RWPE2 (cell line): ENCODE measurements around the gene EXT2.

ENCODE experiments used
- ATAC-seq: fragments of 200-7000 bp; cut with Tn5 transposase; 3 replicates; pipeline ENCODE4 v1.9.1; 2021; ENCODE audit warnings: low read depth
- DNase-seq: peaks from one replicate; pipeline ENCODE4 v3.0.0-alpha.2; 2020; ENCODE audit warnings: low spot score
- H3K27ac ChIP-seq: fragments of 450-650 bp; 2 replicates; pipeline ENCODE4 v1.5.1; 2017; ENCODE audit warnings: mild to moderate bottlenecking; ENCODE audit not compliant: poor library complexity, severe bottlenecking
- H3K27me3 ChIP-seq: fragments of 250-450 bp; sonication (Bioruptor Pico); 2 replicates; pipeline ENCODE4 v1.5.1; 2021; ENCODE audit warnings: mild to moderate bottlenecking, moderate library complexity; ENCODE audit not compliant: insufficient read depth, poor library complexity, severe bottlenecking
- H3K36me3 ChIP-seq: fragments of 250-450 bp; sonication (Bioruptor Pico); 2 replicates; pipeline ENCODE4 v1.5.1; 2020; ENCODE audit warnings: low read depth, mild to moderate bottlenecking, moderate library complexity
- H3K4me1 ChIP-seq: fragments of 250-450 bp; sonication (Bioruptor Pico); 2 replicates; pipeline ENCODE4 v1.5.1; 2021; ENCODE audit warnings: mild to moderate bottlenecking, moderate library complexity; ENCODE audit not compliant: insufficient read depth, poor library complexity, severe bottlenecking
- H3K4me3 ChIP-seq: fragments of 250-450 bp; sonication (Bioruptor Pico); 2 replicates; pipeline ENCODE4 v1.5.1; 2021; ENCODE audit warnings: mild to moderate bottlenecking, moderate library complexity; ENCODE audit not compliant: severe bottlenecking
- H3K9me3 ChIP-seq: fragments of 250-450 bp; sonication (Bioruptor Pico); 2 replicates; pipeline ENCODE4 v1.5.1; 2021; ENCODE audit warnings: mild to moderate bottlenecking, moderate library complexity; ENCODE audit not compliant: severe bottlenecking
- TF ChIP-seq, protein P1 (sequence below): fragments of 450-650 bp; IDR thresholded peaks from one replicate; pipeline ENCODE4 v1.5.1; 2017; ENCODE audit warnings: mild to moderate bottlenecking, moderate library complexity; ENCODE audit not compliant: poor library complexity, severe bottlenecking

Gene EXT2

DNA sequence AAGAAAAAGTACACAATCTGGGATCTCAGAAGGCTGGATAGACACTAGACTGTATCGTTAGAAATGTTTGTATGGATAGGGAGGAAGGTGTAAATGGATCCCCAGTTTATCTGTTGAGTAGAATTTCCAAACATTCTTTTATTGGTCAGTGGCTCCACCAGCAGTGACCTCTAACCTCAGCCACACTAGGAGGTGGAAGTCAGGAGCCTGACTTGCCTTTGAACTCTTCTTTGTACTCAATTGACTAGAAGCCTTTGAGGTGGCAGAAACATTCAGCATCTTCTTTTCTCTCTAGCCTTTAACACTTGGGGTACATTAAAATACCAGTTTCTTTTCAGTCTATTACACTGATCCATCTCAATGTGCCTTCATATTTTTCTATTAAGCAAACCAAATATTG, 39.1 kb downstream of the EXT2 start:
- TF ChIP-seq, protein P1, sequence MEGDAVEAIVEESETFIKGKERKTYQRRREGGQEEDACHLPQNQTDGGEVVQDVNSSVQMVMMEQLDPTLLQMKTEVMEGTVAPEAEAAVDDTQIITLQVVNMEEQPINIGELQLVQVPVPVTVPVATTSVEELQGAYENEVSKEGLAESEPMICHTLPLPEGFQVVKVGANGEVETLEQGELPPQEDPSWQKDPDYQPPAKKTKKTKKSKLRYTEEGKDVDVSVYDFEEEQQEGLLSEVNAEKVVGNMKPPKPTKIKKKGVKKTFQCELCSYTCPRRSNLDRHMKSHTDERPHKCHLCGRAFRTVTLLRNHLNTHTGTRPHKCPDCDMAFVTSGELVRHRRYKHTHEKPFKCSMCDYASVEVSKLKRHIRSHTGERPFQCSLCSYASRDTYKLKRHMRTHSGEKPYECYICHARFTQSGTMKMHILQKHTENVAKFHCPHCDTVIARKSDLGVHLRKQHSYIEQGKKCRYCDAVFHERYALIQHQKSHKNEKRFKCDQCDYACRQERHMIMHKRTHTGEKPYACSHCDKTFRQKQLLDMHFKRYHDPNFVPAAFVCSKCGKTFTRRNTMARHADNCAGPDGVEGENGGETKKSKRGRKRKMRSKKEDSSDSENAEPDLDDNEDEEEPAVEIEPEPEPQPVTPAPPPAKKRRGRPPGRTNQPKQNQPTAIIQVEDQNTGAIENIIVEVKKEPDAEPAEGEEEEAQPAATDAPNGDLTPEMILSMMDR: no peak
- Histone ChIP-seq H3K9me3 (no peaks in the 10 kb centered on the region), H3K4me3 (no peak overlapping the region), H3K27ac (no peak overlapping the region), H3K27me3 (no peaks in the 10 kb centered on the region), H3K36me3 (peaks cover 41% of the 10 kb centered on the region), H3K4me1 (no peaks in the 10 kb centered on the region)
- ATAC-seq (no peak), DNase-seq (no peak)

DNA sequence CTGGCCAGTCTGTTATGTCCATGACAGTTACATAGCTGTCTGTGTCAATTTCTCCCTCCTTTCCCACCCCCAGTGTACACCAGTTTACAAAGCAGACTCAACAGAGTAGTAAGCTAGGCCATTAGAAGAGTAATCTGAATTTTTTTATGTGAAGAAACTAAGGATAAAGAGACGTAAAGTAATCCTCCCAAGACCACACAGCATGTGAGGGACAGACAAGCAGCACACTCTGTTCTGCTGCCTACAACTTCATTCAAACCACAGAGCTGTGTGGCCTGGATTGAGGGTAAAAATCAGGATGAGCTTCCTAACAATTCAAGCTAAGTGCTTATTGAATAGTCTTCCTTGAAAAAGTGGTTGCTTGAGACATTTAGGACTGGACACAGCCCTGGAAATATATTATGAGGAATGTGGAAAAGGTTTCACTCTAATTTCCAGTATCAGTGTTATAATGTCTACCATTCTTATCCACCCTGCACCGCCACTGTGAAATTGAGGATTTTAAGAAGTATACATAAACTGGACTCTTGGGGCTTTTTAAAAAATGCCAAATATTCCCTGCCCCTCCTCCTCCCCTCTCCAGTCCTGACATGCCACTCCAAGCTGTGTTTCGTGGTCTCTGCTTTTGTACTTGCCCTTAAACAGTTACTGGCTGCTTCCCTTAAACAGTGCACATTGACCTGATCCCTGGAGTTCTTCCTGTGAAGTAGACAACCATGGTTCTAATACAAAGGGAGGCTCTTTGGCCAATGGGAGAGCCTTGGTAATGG, 40.9 kb downstream of the EXT2 start:
- no peaks in the 10 kb centered on the region for H3K4me1 ChIP-seq

DNA sequence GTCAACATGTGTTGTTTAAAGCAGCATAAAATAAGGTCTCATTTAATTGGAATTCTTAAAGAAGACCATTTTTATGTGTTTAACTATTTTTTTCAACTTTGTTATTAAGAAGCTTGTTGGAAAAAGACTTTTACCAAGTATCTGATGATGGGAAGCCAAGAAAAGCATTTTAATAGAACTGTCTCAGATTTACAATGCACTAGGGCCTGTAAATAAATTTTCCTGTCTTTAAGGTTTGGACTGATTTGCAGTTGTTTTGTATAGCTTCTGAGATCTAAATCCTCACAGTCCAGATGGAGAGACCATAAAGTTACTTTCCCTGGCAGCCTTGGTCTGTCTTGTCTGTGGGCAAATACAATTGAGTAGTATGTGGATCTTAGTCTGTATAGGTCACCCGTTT, 41.6 kb downstream of the EXT2 start:
- Histone ChIP-seq H3K4me3 (no peak overlapping the region), H3K9me3 (no peaks in the 10 kb centered on the region), H3K4me1 (no peaks in the 10 kb centered on the region), H3K27me3 (no peaks in the 10 kb centered on the region), H3K36me3 (peaks cover 35% of the 10 kb centered on the region), H3K27ac (no peak overlapping the region)
- TF ChIP-seq, protein P1: no peak
- no peak for DNase-seq
- ATAC-seq: no peak

More for the DNA sequence above, 40.9 kb downstream of the EXT2 start:
- Histone ChIP-seq H3K4me3 (no peak overlapping the region), H3K36me3 (peaks cover 37% of the 10 kb centered on the region), H3K27me3 (no peaks in the 10 kb centered on the region), H3K9me3 (no peaks in the 10 kb centered on the region), H3K27ac (no peak overlapping the region)
- ATAC-seq: no peak
- TF ChIP-seq, protein P1: no peak
- DNase-seq: no peak

DNA sequence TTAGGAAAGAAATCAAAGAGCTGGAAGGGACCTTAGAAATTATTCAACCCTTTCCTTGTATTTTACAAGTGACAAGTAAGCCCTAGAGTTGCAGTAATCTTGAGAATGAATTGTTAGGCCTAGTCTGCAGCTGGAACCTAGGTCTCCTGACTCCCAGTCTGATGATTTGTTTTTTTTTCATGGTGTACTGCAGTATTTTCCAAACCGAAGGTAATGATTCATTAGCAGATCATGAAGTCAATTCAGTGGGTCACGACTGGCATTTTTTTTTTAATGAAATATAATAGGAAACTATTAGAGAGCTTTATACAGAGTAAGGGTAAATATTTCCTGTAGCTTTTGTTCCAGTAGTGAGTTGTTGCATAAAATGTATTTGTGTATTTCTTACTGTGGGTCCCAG, 42.8 kb downstream of the EXT2 start:
- peaks cover 39% of the 10 kb centered on the region for H3K36me3 ChIP-seq
- H3K9me3 ChIP-seq: no peaks in the 10 kb centered on the region
- H3K4me1 ChIP-seq: no peaks in the 10 kb centered on the region
- DNase-seq (no peak), ATAC-seq (no peak)
- TF ChIP-seq, protein P1: no peak
- no peaks in the 10 kb centered on the region for H3K27me3 ChIP-seq
- H3K27ac ChIP-seq: no peak overlapping the region
- no peak overlapping the region for H3K4me3 ChIP-seq

DNA sequence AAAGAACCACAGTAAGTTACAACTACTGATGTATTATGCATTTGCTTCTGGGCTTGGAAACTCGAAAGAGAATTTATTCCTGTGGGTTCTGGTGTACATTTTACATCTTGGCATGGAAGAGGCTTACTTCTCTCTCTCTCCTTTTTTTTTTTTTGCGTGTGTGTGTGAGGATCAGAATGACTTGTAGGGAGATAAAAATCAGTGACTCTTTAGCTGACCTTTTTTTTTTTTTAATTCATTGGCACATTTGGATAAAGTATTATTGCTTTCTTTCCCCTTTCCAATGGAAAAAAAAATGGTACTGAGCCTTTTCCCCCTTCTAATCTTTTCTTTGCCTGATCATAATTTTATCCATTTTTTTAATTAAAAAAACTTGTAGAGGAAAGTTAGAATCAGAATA, 43.5 kb downstream of the EXT2 start:
- H3K36me3 ChIP-seq: peaks cover 33% of the 10 kb centered on the region
- DNase-seq: no peak
- no peak overlapping the region for H3K4me3 ChIP-seq
- ATAC-seq: no peak
- no peaks in the 10 kb centered on the region for H3K9me3 ChIP-seq
- no peak overlapping the region for H3K27ac ChIP-seq
- TF ChIP-seq, protein P1: no peak
- peaks cover 1% of the 10 kb centered on the region for H3K4me1 ChIP-seq
- H3K27me3 ChIP-seq: no peaks in the 10 kb centered on the region
